Thyroid gland (tissue), 4 donors: ENCODE data around the gene MTCH1.

Experiments used
- POLR2A ChIP-seq, 2 donors: fragments of 450-650 bp; IDR thresholded peaks; one replicate each; pipeline ENCODE4 v1.6.1; 2017; ENCODE audit warnings: antibody characterized with exemption in 2 of 2, mild to moderate bottlenecking in 2 of 2, moderate library complexity in 1 of 2
- TF ChIP-seq, protein P1 (sequence below), 6 experiments: fragments of 200-600 bp in 3 of 6; fragments of 450-650 bp in 3 of 6; sonication (generic) in 3 of 6; IDR thresholded peaks; one replicate each; pipeline ENCODE4 v1.5.1; 2016 to 2019; ENCODE audit warnings: antibody characterized with exemption in 6 of 6, mild to moderate bottlenecking in 2 of 6, inconsistent platforms in 1 of 6, moderate library complexity in 1 of 6

DNA sequence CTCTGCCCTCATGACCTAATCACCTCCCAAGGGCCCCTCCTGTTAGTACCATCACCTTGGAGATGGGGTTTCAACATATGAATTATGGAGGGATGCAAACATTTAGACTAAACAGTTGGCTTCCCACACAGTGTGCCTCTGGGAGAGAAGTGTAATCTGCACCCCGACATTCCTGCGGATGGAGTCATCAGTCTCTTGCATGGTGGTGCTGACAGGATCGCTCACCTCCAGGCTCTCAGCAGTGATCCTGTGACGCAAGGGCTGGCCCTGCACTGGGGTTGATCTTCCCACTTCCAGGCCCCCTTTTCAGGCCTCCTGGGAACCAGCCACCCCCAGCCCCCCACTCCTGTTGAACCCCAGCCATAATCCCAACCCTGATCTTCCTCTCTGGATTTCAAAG is 47.5 kb downstream of the MTCH1 start:
- TF ChIP-seq, protein P1, sequence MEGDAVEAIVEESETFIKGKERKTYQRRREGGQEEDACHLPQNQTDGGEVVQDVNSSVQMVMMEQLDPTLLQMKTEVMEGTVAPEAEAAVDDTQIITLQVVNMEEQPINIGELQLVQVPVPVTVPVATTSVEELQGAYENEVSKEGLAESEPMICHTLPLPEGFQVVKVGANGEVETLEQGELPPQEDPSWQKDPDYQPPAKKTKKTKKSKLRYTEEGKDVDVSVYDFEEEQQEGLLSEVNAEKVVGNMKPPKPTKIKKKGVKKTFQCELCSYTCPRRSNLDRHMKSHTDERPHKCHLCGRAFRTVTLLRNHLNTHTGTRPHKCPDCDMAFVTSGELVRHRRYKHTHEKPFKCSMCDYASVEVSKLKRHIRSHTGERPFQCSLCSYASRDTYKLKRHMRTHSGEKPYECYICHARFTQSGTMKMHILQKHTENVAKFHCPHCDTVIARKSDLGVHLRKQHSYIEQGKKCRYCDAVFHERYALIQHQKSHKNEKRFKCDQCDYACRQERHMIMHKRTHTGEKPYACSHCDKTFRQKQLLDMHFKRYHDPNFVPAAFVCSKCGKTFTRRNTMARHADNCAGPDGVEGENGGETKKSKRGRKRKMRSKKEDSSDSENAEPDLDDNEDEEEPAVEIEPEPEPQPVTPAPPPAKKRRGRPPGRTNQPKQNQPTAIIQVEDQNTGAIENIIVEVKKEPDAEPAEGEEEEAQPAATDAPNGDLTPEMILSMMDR (IDR thresholded peaks at IDR 0.05) = no peak
- TF ChIP-seq POLR2A (IDR thresholded peaks at IDR 0.05) = no peak
